Epithelial cell of esophagus (primary cell): ENCODE results near the gene ARPIN.

Experiments
- DNase-seq: peaks from one replicate; pipeline ENCODE4 v3.0.0; 2010; ENCODE audit warnings: low read depth
- H3K4me3 ChIP-seq: 2 replicates; pipeline ENCODE4 v1.5.1; 2011; ENCODE audit warnings: mild to moderate bottlenecking, low read length, control low read depth
- CTCF ChIP-seq: IDR thresholded peaks from 2 replicates; pipeline ENCODE4 v1.5.1; 2011; ENCODE audit warnings: low read depth, mild to moderate bottlenecking, low read length, control low read depth, inconsistent platforms; ENCODE audit not compliant: insufficient read depth; ENCODE audit errors: missing control alignments

Gene ARPIN

GRCh38 chr15:89908226-89908625 lies 4.5 kb downstream of the ARPIN start:
- DNase-seq: no peak
- H3K4me3 ChIP-seq: no peak overlapping the region
- no peak for TF ChIP-seq CTCF

- no peak for TF ChIP-seq CTCF
- DNase-seq: no peak
- no peak overlapping the region for H3K4me3 ChIP-seq
These were observed 5.5 kb downstream of the ARPIN start for GRCh38 chr15:89907289-89907688.

- H3K4me3 ChIP-seq: no peak overlapping the region
- DNase-seq: no peak
- TF ChIP-seq CTCF: no peak
These were observed 6.8 kb downstream of the ARPIN start for GRCh38 chr15:89905846-89906378.

GRCh38 chr15:89904519-89904918 lies 8.2 kb downstream of the ARPIN start:
- H3K4me3 ChIP-seq: no peak overlapping the region
- no peak for TF ChIP-seq CTCF
- no peak for DNase-seq

- TF ChIP-seq CTCF: no peak
- no peak for DNase-seq
- H3K4me3 ChIP-seq: no peak overlapping the region
These were observed 9.0 kb downstream of the ARPIN start for GRCh38 chr15:89903858-89904130.

GRCh38 chr15:89903015-89903857 lies 9.5 kb downstream of the ARPIN start:
- no peak for DNase-seq
- no peak overlapping the region for H3K4me3 ChIP-seq
- no peak for TF ChIP-seq CTCF

GRCh38 chr15:89900849-89901248 lies 11.9 kb downstream of the ARPIN start:
- no peak for DNase-seq
- no peak for TF ChIP-seq CTCF
- H3K4me3 ChIP-seq: no peak overlapping the region
